GM23338 (cell line): ENCODE measurements around the gene NFKBIA. TPM values are rescaled to one million over a fixed set of nuclear protein-coding genes. Genes with fewer than 3 reads are reported as not detected.
A peak's percentile ranks its signal among the peaks of the same experiment; 100 is the strongest.

Experiments used
- ATAC-seq: fragments of 200-7000 bp; cut with Tn5 transposase; 3 replicates; pipeline ENCODE4 v1.9.1; 2020
- DNase-seq: peaks from one replicate; pipeline ENCODE4 v3.0.0-alpha.2; 2015; ENCODE audit warnings: low spot score
- H2AFZ ChIP-seq: fragments of 200-600 bp; sonication (generic); 2 replicates; pipeline ENCODE4 v1.8.0; 2016; ENCODE audit warnings: antibody characterized with exemption, mild to moderate bottlenecking, moderate library complexity
- H3F3A ChIP-seq: fragments of 200-600 bp; sonication (generic); replicated peaks from 2 replicates; pipeline ENCODE4 v1.8.0; 2017; ENCODE audit warnings: antibody characterized with exemption, mixed run types, low read depth
- H3K27ac ChIP-seq: fragments of 200-600 bp; sonication (generic); 2 replicates; pipeline ENCODE4 v1.6.1; 2016; ENCODE audit warnings: low read depth
- H3K27me3 ChIP-seq: fragments of 200-600 bp; sonication (generic); 2 replicates; pipeline ENCODE4 v1.8.0; 2016; ENCODE audit warnings: mild to moderate bottlenecking, mixed run types, moderate library complexity; ENCODE audit not compliant: insufficient read depth
- H3K36me3 ChIP-seq: fragments of 200-600 bp; sonication (generic); 2 replicates; pipeline ENCODE4 v1.8.0; 2016; ENCODE audit warnings: mild to moderate bottlenecking; ENCODE audit not compliant: insufficient read depth
- H3K4me1 ChIP-seq: fragments of 200-600 bp; sonication (generic); 2 replicates; pipeline ENCODE4 v1.8.0; 2016; ENCODE audit warnings: mild to moderate bottlenecking, moderate library complexity; ENCODE audit not compliant: insufficient read depth
- H3K4me2 ChIP-seq: fragments of 200-600 bp; sonication (generic); 2 replicates; pipeline ENCODE4 v1.7.1; 2017; ENCODE audit warnings: mixed run types
- H3K4me3 ChIP-seq: fragments of 200-600 bp; sonication (generic); 2 replicates; pipeline ENCODE4 v1.6.1; 2016; ENCODE audit warnings: mixed run types
- H3K79me2 ChIP-seq: fragments of 200-600 bp; sonication (generic); replicated peaks from 2 replicates; pipeline ENCODE4 v1.8.0; 2017; ENCODE audit warnings: mild to moderate bottlenecking; ENCODE audit not compliant: insufficient read depth
- H3K9me2 ChIP-seq: fragments of 200-600 bp; sonication (generic); 2 replicates; pipeline ENCODE4 v1.8.0; 2017; ENCODE audit not compliant: insufficient read depth
- H4K20me1 ChIP-seq: fragments of 200-600 bp; sonication (generic); replicated peaks from 2 replicates; pipeline ENCODE4 v1.8.0; 2017; ENCODE audit warnings: mild to moderate bottlenecking; ENCODE audit not compliant: insufficient read depth
- H3K27ac Mint-ChIP-seq: 2 replicates; pipeline ENCODE4 v1.8.0; 2020; ENCODE audit warnings: inconsistent platforms, mild to moderate bottlenecking, moderate library complexity, mixed read lengths
- H3K27me3 Mint-ChIP-seq: 3 replicates; pipeline ENCODE4 v1.8.0; 2022; ENCODE audit warnings: low read depth, mild to moderate bottlenecking, moderate library complexity, mixed read lengths, inconsistent platforms; ENCODE audit not compliant: insufficient read depth, poor library complexity
- H3K36me3 Mint-ChIP-seq: 3 replicates; pipeline ENCODE4 v1.8.0; 2021; ENCODE audit warnings: low read depth, mild to moderate bottlenecking, inconsistent platforms, moderate library complexity, mixed read lengths
- H3K4me1 Mint-ChIP-seq: 3 replicates; pipeline ENCODE4 v1.8.0; 2020; ENCODE audit warnings: mild to moderate bottlenecking, inconsistent platforms, mixed read lengths
- H3K4me3 Mint-ChIP-seq: 3 replicates; pipeline ENCODE4 v1.8.0; 2021; ENCODE audit warnings: moderate library complexity, mild to moderate bottlenecking, inconsistent platforms, mixed read lengths
- H3K9me3 Mint-ChIP-seq: 3 replicates; pipeline ENCODE4 v1.8.0; 2020; ENCODE audit warnings: moderate library complexity, mild to moderate bottlenecking, inconsistent platforms, mixed read lengths
- CREB1 ChIP-seq: fragments of 250-450 bp; sonication (Bioruptor Pico); IDR thresholded peaks from 2 replicates; pipeline ENCODE4 v1.5.0; 2020; ENCODE audit warnings: low read depth, mild to moderate bottlenecking, moderate library complexity
- EZH2 ChIP-seq: fragments of 200-600 bp; sonication (generic); IDR thresholded peaks from one replicate; pipeline ENCODE4 v1.8.0; 2017; ENCODE audit warnings: antibody characterized with exemption, mild to moderate bottlenecking, low read depth; ENCODE audit not compliant: unreplicated experiment
- EZH2phosphoT487 ChIP-seq: fragments of 200-600 bp; sonication (generic); IDR thresholded peaks from one replicate; pipeline ENCODE4 v1.8.1; 2018; ENCODE audit warnings: antibody characterized with exemption; ENCODE audit not compliant: unreplicated experiment
- JUNB ChIP-seq: IDR thresholded peaks from one replicate; pipeline ENCODE4 v1.6.1; 2016; ENCODE audit warnings: antibody characterized with exemption; ENCODE audit not compliant: unreplicated experiment
- NANOG ChIP-seq: IDR thresholded peaks from 2 replicates; pipeline ENCODE4 v1.6.1; 2016; ENCODE audit warnings: antibody characterized with exemption, borderline replicate concordance
- POLR2AphosphoS5 ChIP-seq: IDR thresholded peaks from 2 replicates; pipeline ENCODE4 v1.6.1; 2016; ENCODE audit warnings: antibody characterized with exemption, low read depth
- STAT1 ChIP-seq: IDR thresholded peaks from one replicate; pipeline ENCODE4 v1.6.1; 2016; ENCODE audit warnings: antibody characterized with exemption; ENCODE audit not compliant: unreplicated experiment
- ZNF114 ChIP-seq: fragments of 250-450 bp; sonication (Bioruptor Pico); IDR thresholded peaks from 2 replicates; pipeline ENCODE4 v1.5.0; 2020; ENCODE audit warnings: mild to moderate bottlenecking, moderate library complexity
- ZNF331 ChIP-seq: fragments of 250-450 bp; sonication (Bioruptor Pico); IDR thresholded peaks from 2 replicates; pipeline ENCODE4 v1.5.0; 2020; ENCODE audit warnings: low read depth, mild to moderate bottlenecking, moderate library complexity
- polyA plus RNA-seq: library from polyadenylated mRNA; unstranded; fragments of >200 nt; fragmentation: Nextera tagmentation; extraction: Ambion mirVana; gene quantifications from 2 replicates; pipeline ENCODE4 v1.2.1, GENCODE V29; 2016
- total RNA-seq: library from RNA; depleted of rRNA; stranded (reverse); fragments of >200 nt; shearing (Covaris generic); gene quantifications from 2 replicates; pipeline ENCODE4 v1.2.3, GENCODE V29; 2014
- TF ChIP-seq, protein P1 (sequence below): fragments of 250-450 bp; sonication (Bioruptor Pico); IDR thresholded peaks from 2 replicates; pipeline ENCODE4 v1.5.0; 2020; ENCODE audit warnings: mild to moderate bottlenecking, moderate library complexity
- TF ChIP-seq, protein P2 (sequence below): IDR thresholded peaks from one replicate; pipeline ENCODE4 v1.6.1; 2018; ENCODE audit warnings: antibody characterized with exemption; ENCODE audit not compliant: unreplicated experiment
- TF ChIP-seq, protein P3 (sequence below): IDR thresholded peaks from 2 replicates; pipeline ENCODE4 v1.6.1; 2016; ENCODE audit warnings: antibody characterized with exemption
- TF ChIP-seq, protein P4 (sequence below), 2 experiments: fragments of 200-600 bp in 1 of 2; sonication (generic) in 1 of 2; conservative IDR thresholded peaks; 2 replicates each; pipeline versions ENCODE4 v1.5.1 to v1.6.1; 2016 to 2017; ENCODE audit warnings: antibody characterized with exemption in 2 of 2, low read depth in 2 of 2, mild to moderate bottlenecking in 2 of 2, moderate library complexity in 1 of 2

The NFKBIA gene
- total and polyA plus RNA-seq, 2 experiments from 2014 or later = 33.4 to 41.3 TPM

DNA sequence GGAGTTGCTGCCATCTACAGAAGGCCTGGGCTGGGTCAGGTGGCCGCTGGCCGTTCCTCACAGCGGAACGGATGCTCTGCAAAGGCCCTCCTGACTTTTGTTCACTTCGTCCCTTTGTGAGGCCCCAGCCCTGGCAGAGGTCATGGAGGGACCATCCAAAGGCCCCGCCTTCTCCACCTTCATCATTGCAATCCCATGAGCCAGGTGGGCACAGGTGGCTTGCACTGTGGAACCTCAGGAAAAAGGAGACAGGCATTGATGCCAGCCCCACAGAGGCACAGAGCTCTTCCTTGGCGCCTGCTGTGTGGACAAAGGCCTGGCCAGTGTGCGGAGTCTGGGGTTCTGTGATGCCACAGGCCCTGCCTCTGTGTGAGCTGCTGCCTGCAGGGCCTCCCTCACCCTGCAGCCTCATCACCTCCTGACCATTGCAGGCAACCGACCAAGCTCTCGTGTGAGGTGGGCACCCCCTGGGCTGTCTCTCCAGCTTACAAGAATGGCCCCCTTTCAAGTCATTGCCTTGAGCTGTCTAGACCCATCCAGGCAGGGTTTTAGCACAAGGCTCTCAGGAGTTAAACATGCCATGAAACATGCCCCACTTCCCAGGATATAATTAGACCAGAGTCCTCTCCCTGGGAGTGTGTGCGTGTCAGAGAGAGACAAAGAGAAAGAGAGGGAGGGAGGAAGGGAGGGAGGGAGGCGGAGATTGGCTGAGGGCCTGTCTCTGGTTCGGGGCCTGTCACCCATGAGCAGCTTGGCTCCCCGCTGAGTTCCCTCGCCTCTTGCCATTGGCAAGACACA, 19.3 kb downstream of the NFKBIA start:
- no peak for DNase-seq
- no peaks in the 10 kb centered on the region for H3K9me2 ChIP-seq
- TF ChIP-seq POLR2AphosphoS5 (no peak), EZH2phosphoT487 (no peak), JUNB (no peak), CREB1 (CRISPR knock-in tag) (no peak), ZNF114 (no peak), EZH2 (no peak), STAT1 (no peak), ZNF331 (CRISPR knock-in tag) (no peak), NANOG (no peak)
- TF ChIP-seq, protein P1, sequence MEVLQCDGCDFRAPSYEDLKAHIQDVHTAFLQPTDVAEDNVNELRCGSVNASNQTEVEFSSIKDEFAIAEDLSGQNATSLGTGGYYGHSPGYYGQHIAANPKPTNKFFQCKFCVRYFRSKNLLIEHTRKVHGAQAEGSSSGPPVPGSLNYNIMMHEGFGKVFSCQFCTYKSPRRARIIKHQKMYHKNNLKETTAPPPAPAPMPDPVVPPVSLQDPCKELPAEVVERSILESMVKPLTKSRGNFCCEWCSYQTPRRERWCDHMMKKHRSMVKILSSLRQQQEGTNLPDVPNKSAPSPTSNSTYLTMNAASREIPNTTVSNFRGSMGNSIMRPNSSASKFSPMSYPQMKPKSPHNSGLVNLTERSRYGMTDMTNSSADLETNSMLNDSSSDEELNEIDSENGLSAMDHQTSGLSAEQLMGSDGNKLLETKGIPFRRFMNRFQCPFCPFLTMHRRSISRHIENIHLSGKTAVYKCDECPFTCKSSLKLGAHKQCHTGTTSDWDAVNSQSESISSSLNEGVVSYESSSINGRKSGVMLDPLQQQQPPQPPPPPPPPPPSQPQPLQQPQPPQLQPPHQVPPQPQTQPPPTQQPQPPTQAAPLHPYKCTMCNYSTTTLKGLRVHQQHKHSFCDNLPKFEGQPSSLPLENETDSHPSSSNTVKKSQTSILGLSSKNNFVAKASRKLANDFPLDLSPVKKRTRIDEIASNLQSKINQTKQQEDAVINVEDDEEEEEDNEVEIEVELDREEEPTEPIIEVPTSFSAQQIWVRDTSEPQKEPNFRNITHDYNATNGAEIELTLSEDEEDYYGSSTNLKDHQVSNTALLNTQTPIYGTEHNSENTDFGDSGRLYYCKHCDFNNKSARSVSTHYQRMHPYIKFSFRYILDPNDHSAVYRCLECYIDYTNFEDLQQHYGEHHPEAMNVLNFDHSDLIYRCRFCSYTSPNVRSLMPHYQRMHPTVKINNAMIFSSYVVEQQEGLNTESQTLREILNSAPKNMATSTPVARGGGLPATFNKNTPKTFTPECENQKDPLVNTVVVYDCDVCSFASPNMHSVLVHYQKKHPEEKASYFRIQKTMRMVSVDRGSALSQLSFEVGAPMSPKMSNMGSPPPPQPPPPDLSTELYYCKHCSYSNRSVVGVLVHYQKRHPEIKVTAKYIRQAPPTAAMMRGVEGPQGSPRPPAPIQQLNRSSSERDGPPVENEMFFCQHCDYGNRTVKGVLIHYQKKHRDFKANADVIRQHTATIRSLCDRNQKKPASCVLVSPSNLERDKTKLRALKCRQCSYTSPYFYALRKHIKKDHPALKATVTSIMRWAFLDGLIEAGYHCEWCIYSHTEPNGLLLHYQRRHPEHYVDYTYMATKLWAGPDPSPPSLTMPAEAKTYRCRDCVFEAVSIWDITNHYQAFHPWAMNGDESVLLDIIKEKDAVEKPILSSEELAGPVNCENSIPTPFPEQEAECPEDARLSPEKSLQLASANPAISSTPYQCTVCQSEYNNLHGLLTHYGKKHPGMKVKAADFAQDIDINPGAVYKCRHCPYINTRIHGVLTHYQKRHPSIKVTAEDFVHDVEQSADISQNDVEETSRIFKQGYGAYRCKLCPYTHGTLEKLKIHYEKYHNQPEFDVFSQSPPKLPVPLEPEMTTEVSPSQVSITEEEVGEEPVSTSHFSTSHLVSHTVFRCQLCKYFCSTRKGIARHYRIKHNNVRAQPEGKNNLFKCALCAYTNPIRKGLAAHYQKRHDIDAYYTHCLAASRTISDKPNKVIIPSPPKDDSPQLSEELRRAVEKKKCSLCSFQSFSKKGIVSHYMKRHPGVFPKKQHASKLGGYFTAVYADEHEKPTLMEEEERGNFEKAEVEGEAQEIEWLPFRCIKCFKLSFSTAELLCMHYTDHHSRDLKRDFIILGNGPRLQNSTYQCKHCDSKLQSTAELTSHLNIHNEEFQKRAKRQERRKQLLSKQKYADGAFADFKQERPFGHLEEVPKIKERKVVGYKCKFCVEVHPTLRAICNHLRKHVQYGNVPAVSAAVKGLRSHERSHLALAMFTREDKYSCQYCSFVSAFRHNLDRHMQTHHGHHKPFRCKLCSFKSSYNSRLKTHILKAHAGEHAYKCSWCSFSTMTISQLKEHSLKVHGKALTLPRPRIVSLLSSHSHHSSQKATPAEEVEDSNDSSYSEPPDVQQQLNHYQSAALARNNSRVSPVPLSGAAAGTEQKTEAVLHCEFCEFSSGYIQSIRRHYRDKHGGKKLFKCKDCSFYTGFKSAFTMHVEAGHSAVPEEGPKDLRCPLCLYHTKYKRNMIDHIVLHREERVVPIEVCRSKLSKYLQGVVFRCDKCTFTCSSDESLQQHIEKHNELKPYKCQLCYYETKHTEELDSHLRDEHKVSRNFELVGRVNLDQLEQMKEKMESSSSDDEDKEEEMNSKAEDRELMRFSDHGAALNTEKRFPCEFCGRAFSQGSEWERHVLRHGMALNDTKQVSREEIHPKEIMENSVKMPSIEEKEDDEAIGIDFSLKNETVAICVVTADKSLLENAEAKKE (CRISPR knock-in tag) = no peak
- TF ChIP-seq, protein P2, sequence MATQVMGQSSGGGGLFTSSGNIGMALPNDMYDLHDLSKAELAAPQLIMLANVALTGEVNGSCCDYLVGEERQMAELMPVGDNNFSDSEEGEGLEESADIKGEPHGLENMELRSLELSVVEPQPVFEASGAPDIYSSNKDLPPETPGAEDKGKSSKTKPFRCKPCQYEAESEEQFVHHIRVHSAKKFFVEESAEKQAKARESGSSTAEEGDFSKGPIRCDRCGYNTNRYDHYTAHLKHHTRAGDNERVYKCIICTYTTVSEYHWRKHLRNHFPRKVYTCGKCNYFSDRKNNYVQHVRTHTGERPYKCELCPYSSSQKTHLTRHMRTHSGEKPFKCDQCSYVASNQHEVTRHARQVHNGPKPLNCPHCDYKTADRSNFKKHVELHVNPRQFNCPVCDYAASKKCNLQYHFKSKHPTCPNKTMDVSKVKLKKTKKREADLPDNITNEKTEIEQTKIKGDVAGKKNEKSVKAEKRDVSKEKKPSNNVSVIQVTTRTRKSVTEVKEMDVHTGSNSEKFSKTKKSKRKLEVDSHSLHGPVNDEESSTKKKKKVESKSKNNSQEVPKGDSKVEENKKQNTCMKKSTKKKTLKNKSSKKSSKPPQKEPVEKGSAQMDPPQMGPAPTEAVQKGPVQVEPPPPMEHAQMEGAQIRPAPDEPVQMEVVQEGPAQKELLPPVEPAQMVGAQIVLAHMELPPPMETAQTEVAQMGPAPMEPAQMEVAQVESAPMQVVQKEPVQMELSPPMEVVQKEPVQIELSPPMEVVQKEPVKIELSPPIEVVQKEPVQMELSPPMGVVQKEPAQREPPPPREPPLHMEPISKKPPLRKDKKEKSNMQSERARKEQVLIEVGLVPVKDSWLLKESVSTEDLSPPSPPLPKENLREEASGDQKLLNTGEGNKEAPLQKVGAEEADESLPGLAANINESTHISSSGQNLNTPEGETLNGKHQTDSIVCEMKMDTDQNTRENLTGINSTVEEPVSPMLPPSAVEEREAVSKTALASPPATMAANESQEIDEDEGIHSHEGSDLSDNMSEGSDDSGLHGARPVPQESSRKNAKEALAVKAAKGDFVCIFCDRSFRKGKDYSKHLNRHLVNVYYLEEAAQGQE = no peak
- TF ChIP-seq, protein P3, sequence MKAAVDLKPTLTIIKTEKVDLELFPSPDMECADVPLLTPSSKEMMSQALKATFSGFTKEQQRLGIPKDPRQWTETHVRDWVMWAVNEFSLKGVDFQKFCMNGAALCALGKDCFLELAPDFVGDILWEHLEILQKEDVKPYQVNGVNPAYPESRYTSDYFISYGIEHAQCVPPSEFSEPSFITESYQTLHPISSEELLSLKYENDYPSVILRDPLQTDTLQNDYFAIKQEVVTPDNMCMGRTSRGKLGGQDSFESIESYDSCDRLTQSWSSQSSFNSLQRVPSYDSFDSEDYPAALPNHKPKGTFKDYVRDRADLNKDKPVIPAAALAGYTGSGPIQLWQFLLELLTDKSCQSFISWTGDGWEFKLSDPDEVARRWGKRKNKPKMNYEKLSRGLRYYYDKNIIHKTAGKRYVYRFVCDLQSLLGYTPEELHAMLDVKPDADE = no peak
- TF ChIP-seq, protein P4, sequence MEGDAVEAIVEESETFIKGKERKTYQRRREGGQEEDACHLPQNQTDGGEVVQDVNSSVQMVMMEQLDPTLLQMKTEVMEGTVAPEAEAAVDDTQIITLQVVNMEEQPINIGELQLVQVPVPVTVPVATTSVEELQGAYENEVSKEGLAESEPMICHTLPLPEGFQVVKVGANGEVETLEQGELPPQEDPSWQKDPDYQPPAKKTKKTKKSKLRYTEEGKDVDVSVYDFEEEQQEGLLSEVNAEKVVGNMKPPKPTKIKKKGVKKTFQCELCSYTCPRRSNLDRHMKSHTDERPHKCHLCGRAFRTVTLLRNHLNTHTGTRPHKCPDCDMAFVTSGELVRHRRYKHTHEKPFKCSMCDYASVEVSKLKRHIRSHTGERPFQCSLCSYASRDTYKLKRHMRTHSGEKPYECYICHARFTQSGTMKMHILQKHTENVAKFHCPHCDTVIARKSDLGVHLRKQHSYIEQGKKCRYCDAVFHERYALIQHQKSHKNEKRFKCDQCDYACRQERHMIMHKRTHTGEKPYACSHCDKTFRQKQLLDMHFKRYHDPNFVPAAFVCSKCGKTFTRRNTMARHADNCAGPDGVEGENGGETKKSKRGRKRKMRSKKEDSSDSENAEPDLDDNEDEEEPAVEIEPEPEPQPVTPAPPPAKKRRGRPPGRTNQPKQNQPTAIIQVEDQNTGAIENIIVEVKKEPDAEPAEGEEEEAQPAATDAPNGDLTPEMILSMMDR (conservative IDR thresholded peaks at IDR 0.05; ENCODE audit: low read depth in 2 of 2) = no peak

More for the DNA sequence above, 19.3 kb downstream of the NFKBIA start:
- Histone ChIP-seq H2AFZ (no peak overlapping the region), H3K4me1 (no peaks in the 10 kb centered on the region; the same call in 1 of the 2 replicates), H3K4me2 (no peak overlapping the region), H3K27me3 (no peaks in the 10 kb centered on the region), H3F3A (no peaks in the 10 kb centered on the region), H3K36me3 (no peaks in the 10 kb centered on the region), H3K27ac (no peak overlapping the region), H3K4me3 (no peak overlapping the region), H3K79me2 (no peaks in the 10 kb centered on the region), H4K20me1 (no peaks in the 10 kb centered on the region)
- no peak overlapping the region for H3K4me3 Mint-ChIP-seq
- peak; percentile 65 for ATAC-seq
- no peaks in the 10 kb centered on the region for H3K9me3 Mint-ChIP-seq
- H3K27me3 Mint-ChIP-seq = peaks cover 5% of the 10 kb centered on the region
- H3K36me3 Mint-ChIP-seq = no peaks in the 10 kb centered on the region
- no peak overlapping the region for H3K27ac Mint-ChIP-seq
- peaks cover 9% of the 10 kb centered on the region for H3K4me1 Mint-ChIP-seq
